Esophagus squamous epithelium (tissue), 5 donors: Measurements from ENCODE around the gene RMI2. TPM values are rescaled to one million over a fixed set of nuclear protein-coding genes. Genes with fewer than 3 reads are reported as not detected.
A peak's percentile ranks its signal among the peaks of the same experiment; 100 is the strongest.

Source experiments
- DNase-seq: peaks from one replicate; lab custom pipeline; 2025; lab: John Stamatoyannopoulos, UW
- H3K27ac ChIP-seq, 4 donors: fragments of 200-600 bp; sonication (generic); one replicate each; pipeline ENCODE4 v1.5.1; 2016 to 2019; ENCODE audit warnings: mild to moderate bottlenecking in 1 of 4
- H3K27me3 ChIP-seq, 4 donors: fragments of 200-600 bp; sonication (generic); 1 replicate in 3 of 4; 2 replicates in 1 of 4; pipeline versions ENCODE4 v1.5.1 to v1.6.0; 2017 to 2021; ENCODE audit warnings: antibody characterized with exemption in 1 of 4
- H3K36me3 ChIP-seq, 3 donors: fragments of 200-600 bp; sonication (generic); one replicate each; pipeline ENCODE4 v1.5.1; 2016 to 2019
- H3K4me1 ChIP-seq, 3 donors: fragments of 200-600 bp; sonication (generic); one replicate each; pipeline ENCODE4 v1.5.1; 2017 to 2019
- H3K4me3 ChIP-seq, 4 donors: fragments of 200-600 bp; sonication (generic); 1 replicate in 3 of 4; 2 replicates in 1 of 4; pipeline ENCODE4 v1.5.1; 2016 to 2019; ENCODE audit warnings: mild to moderate bottlenecking in 2 of 4, moderate library complexity in 1 of 4
- H3K9me3 ChIP-seq, 3 donors: fragments of 200-600 bp; sonication (generic); one replicate each; pipeline ENCODE4 v1.5.1; 2016 to 2019
- CTCF ChIP-seq, 6 experiments: fragments of 450-650 bp in 4 of 6; fragments of 200-600 bp in 2 of 6; sonication (generic) in 2 of 6; IDR thresholded peaks; one replicate each; pipeline ENCODE4 v1.5.1; 2016 to 2019; ENCODE audit warnings: antibody characterized with exemption in 6 of 6, mild to moderate bottlenecking in 4 of 6, moderate library complexity in 4 of 6
- POLR2A ChIP-seq, 4 donors: fragments of 450-650 bp; IDR thresholded peaks; one replicate each; pipeline ENCODE4 v1.6.1; 2017; ENCODE audit warnings: antibody characterized with exemption in 4 of 4, mild to moderate bottlenecking in 4 of 4, moderate library complexity in 3 of 4
- WGBS, 2 donors: methylation state at CpG; one replicate each; pipeline ENCODE4 v1.1.5; 2018; 5-methylcytosine and 5-hydroxymethylcytosine counted together
- intact Hi-C: fragments of 100-400 bp; cut with DNase I; formaldehyde crosslinking; loops from one replicate; pipeline ENCODE4 v1.15.0; 2022
- total RNA-seq, 4 donors: library from RNA; depleted of rRNA; stranded (reverse); fragments of >200 nt; gene quantifications; one replicate each; pipeline ENCODE4 v1.1.0, GENCODE V29; 2016
- donor health status: DM: yes; HTN: yes; CAD: no.

RMI2 gene
- total RNA-seq, 4 donors from 2014 or later, result 4.6 to 12.0 (median 8.1) TPM

DNA sequence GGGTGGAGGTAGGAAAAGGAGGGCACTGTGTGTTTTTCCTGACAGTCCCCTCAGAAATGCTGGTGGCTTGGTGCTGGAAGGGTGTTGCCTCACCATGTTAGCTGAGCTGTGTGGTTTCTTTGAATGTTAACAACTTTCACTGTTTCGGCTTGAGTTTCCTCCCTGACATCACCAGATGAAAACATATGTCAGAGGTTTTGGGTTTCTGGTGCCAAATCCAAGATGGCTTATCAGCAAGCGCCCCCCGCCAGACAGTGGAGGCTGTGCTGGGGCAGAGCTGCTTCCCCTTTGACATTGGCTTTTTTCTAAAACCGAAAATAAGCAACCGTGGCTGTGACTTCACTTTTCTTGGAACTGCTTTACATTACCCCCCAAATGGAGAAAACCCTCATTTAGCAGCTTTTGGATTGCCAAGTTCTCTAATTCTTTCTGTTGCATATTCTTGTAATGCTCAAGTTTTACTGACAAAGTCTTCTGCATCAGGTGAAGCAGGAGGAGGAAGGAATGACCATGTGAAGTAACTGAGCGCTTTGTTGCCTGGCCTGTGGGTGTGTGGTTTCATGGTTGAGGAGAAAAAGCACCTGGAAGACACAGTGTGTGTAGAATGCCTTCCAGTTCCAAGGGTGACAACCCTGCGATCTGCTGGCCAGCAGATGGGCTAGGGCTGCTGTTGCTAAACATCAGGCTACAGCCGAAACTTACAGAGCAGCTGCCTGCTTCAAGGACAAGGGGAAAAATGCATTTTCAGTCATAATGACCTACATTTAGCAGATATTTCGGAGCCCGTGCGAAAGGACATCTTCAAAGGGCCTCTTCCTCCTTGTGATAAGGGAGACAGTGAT lies 9.7 kb downstream of the RMI2 start:
- no peak for TF ChIP-seq POLR2A (IDR thresholded peaks at IDR 0.05)
- TF ChIP-seq CTCF (IDR thresholded peaks at IDR 0.05), result no peak
- Histone ChIP-seq H3K27me3 (no peaks in the 10 kb centered on the region), H3K27ac (peak overlapping the region in 2 of 4 donors; percentile 51 to 67), H3K4me3 (no peak overlapping the region), H3K4me1 (peaks cover 39 to 74% (median 54%) of the 10 kb centered on the region in 3 donors), H3K36me3 (no peaks in the 10 kb centered on the region), H3K9me3 (no peaks in the 10 kb centered on the region)
- WGBS, 2 donors, result 61 to 70% methylated on average over 11 of the region's 11 CpGs
- DNase-seq, result no peak
- intact Hi-C loops, result loop anchor here (10.0 kb wide), 1 partner anchor 100 kb away; the partner anchor contains the start of gene SOCS1

- no peaks in the 10 kb centered on the region for H3K9me3 ChIP-seq
- H3K36me3 ChIP-seq, result no peaks in the 10 kb centered on the region
- H3K4me3 ChIP-seq, result no peak overlapping the region
- H3K27ac ChIP-seq, result peak overlapping the region in 2 of 4 donors; percentile 67 to 83
- no peak for TF ChIP-seq CTCF (IDR thresholded peaks at IDR 0.05)
- TF ChIP-seq POLR2A (IDR thresholded peaks at IDR 0.05), result no peak
- 50% methylated on average over 8 of the region's 8 CpGs for WGBS, 2 donors
- peaks cover 32 to 74% (median 48%) of the 10 kb centered on the region in 3 donors for H3K4me1 ChIP-seq
- no peaks in the 10 kb centered on the region for H3K27me3 ChIP-seq
- DNase-seq, result no peak
- intact Hi-C loops, result loop anchor here (10.0 kb wide), 1 partner anchor 101 kb away; the partner anchor contains the start of gene SOCS1
Observed at GRCh38 chr16:11355862-11356261, 10.6 kb downstream of the RMI2 start.

- no peaks in the 10 kb centered on the region for H3K36me3 ChIP-seq
- no peak for DNase-seq
- WGBS, 2 donors, result 79 to 85% methylated on average over 10 to 12 of the region's 15 CpGs
- peaks cover 30 to 78% (median 52%) of the 10 kb centered on the region in 3 donors for H3K4me1 ChIP-seq
- H3K4me3 ChIP-seq, result no peak overlapping the region
- H3K9me3 ChIP-seq, result no peaks in the 10 kb centered on the region
- H3K27ac ChIP-seq, result peak overlapping the region; percentile 73 to 83 (median 76)
- no peaks in the 10 kb centered on the region for H3K27me3 ChIP-seq
- peak; percentile 25 to 51 (median 38) for TF ChIP-seq CTCF (IDR thresholded peaks at IDR 0.05)
- TF ChIP-seq POLR2A (IDR thresholded peaks at IDR 0.05), result no peak
- intact Hi-C loops, result loop anchor here (10.0 kb wide), 1 partner anchor 102 kb away; the partner anchor contains the start of gene SOCS1
Observed at GRCh38 chr16:11356573-11357331, 11.5 kb downstream of the RMI2 start.

DNA sequence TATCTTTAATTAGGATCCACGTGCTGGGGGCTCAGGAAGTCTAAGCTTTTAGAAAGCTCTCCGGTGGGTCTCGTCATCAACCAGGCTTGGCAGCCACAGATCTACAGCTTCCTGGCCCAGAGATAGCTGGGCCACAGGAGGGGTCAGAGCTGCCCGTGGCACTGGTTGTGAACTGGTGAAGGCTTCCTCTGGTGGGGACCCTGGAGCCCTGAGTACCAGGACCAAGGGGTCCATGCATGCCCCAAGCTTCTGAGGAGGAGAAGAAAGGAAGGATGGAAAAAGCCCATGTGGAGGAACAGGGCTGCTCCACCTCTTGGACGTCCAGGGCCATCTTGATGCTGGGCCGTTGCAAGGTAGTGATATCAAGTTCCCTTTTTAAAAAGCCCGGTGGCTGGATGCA lies 13.3 kb downstream of the RMI2 start:
- H3K9me3 ChIP-seq, result no peaks in the 10 kb centered on the region
- DNase-seq, result no peak
- H3K27ac ChIP-seq, result peak overlapping the region; percentile 21 to 83 (median 76)
- intact Hi-C loops, result loop anchor here (10.0 kb wide), 1 partner anchor 104 kb away; the partner anchor contains the start of gene SOCS1
- 68 to 72% methylated on average over 4 of the region's 7 CpGs for WGBS, 2 donors
- H3K4me3 ChIP-seq, result no peak overlapping the region
- H3K4me1 ChIP-seq, result peaks cover 30 to 96% (median 61%) of the 10 kb centered on the region in 3 donors
- H3K36me3 ChIP-seq, result no peaks in the 10 kb centered on the region
- TF ChIP-seq POLR2A (IDR thresholded peaks at IDR 0.05), result no peak
- no peak for TF ChIP-seq CTCF (IDR thresholded peaks at IDR 0.05)
- H3K27me3 ChIP-seq, result no peaks in the 10 kb centered on the region
